ENCODE results near the gene RABGAP1L. TPM values are rescaled to one million over a fixed set of nuclear protein-coding genes. Genes with fewer than 3 reads are reported as not detected.

RABGAP1L gene
- total and polyA plus RNA-seq, 2 of the 4 experiments (the other 2 are of a cell fraction) = 7.9 to 26.7 TPM

GRCh38 chr1:174996476-174996875 is 837.2 kb downstream of the RABGAP1L start:
- DNase-seq (peak; percentile 49), ATAC-seq (ENCODE audit: low read depth) (no peak)
- intact Hi-C loops (cut with micrococcal nuclease) (loop anchor here (5.0 kb wide), 1 partner anchor 199 kb away; no protein-coding TSS in a partner anchor), in situ Hi-C loops (cut with MboI; ENCODE audit: low sequenced_read_pairs) (loop anchor here (25.0 kb wide), 1 partner anchor 734 kb away; no protein-coding TSS in a partner anchor), dilution Hi-C loops (cut with HindIII; ENCODE audit: low sequenced_read_pairs, unreplicated experiment) (no loop called here)
- H3K79me1 ChIP-seq (ENCODE audit: low read depth in 1 of 2, low read length in 2 of 2) = peaks cover 8 to 18% of the 10 kb centered on the region in 2 experiments; a peak in 3 of 4 replicates
- no peak overlapping the region for H3K4me3 ChIP-seq (ENCODE audit: insufficient read depth, low read depth, low read length)
- H2BK20ac ChIP-seq (ENCODE audit: low read depth, low read length) = no peak overlapping the region
- peak overlapping the region; percentile 21 for H2BK5ac ChIP-seq (ENCODE audit: low read depth, low read length, poor library complexity, severe bottlenecking)
- H4K8ac ChIP-seq (ENCODE audit: low read depth in 2 of 2, low read length in 2 of 2) = 0 out of 4 replicates have a peak overlapping the region, but pooled peaks of 1 of the 2 experiments have one; percentile 9
- no peaks in the 10 kb centered on the region for H3K9me1 ChIP-seq (ENCODE audit: insufficient read depth, low read length)
- H2AFZ ChIP-seq (replicated peaks; ENCODE audit: low read length, poor library complexity) = no peak overlapping the region
- H3K27ac ChIP-seq (ENCODE audit: insufficient read depth, low read length) = no peak overlapping the region
- no peak overlapping the region for H4K5ac ChIP-seq (ENCODE audit: low read depth, low read length)
- no peaks in the 10 kb centered on the region for H3K9me3 ChIP-seq (ENCODE audit: control insufficient read depth, insufficient read depth, low read length)
- no peak overlapping the region for H3K23ac ChIP-seq (ENCODE audit: low read depth, low read length)
- no peak overlapping the region for H2AK5ac ChIP-seq (ENCODE audit: low read depth, low read length)
- no peak overlapping the region for H3K56ac ChIP-seq (ENCODE audit: extremely low read depth, insufficient read depth, low read length)
- ChIA-PET CTCF (interaction anchor here (0.6 to 1.5 kb wide), 2 partner anchors 13 to 30 kb away, joined by 3 read pairs; no protein-coding TSS in a partner anchor), POLR2A (ENCODE audit: unreplicated experiment) (no interaction called here)
- no peak overlapping the region for H2AK9ac ChIP-seq (replicated peaks; ENCODE audit: low read depth, low read length, poor library complexity)
- H3K27me3 ChIP-seq (ENCODE audit: control insufficient read depth, insufficient read depth, low read length) = no peaks in the 10 kb centered on the region
- no peak overlapping the region for H3K18ac ChIP-seq (ENCODE audit: low read depth, low read length)
- TF ChIP-seq CHD1 (IDR thresholded peaks at IDR 0.05; ENCODE audit: low read depth, low read length) (no peak), FOS (IDR thresholded peaks at IDR 0.05; ENCODE audit: low read depth, low read length) (peak; percentile 45; the same call in 1 of the 2 replicates), CEBPB (IDR thresholded peaks at IDR 0.05; ENCODE audit: low read depth, low read length) (0 out of 2 replicates have a peak, but pooled peaks have one; percentile 2)
- H2BK120ac ChIP-seq (ENCODE audit: low read depth, low read length) = no peak overlapping the region
- H3K4me1 ChIP-seq (ENCODE audit: control insufficient read depth, insufficient read depth, low read length) = peaks cover 2% of the 10 kb centered on the region; the same call in 1 of the 2 replicates
- no peak overlapping the region for H2BK15ac ChIP-seq (ENCODE audit: low read depth, low read length)
- no CpG with 5 or more reads among the region's 1 CpG for WGBS, 2 experiments (ENCODE audit: extremely low coverage in 2 of 2, insufficient read length in 1 of 2)
- no peak overlapping the region for H3K4ac ChIP-seq (ENCODE audit: low read depth, low read length)
- BruUV-seq (replicated peaks) = no TSS peak
- H3K36me3 ChIP-seq (ENCODE audit: control insufficient read depth, insufficient read depth, low read length) = no peaks in the 10 kb centered on the region
- H3K4me2 ChIP-seq (ENCODE audit: low read depth, low read length) = no peak overlapping the region
- H4K91ac ChIP-seq (ENCODE audit: insufficient read depth, low read depth, low read length) = no peak overlapping the region
- no peak overlapping the region for H3K14ac ChIP-seq (replicated peaks; ENCODE audit: low read depth, low read length)
- H3K9ac ChIP-seq (ENCODE audit: low read depth, low read length) = no peak overlapping the region
- no peaks in the 10 kb centered on the region for H4K20me1 ChIP-seq (ENCODE audit: insufficient read depth, low read length)
